HG03045 (cell line): ENCODE results near the gene RFX4.
"Not testable (repeated sequence)": the region's sequence is repeated elsewhere in the genome, so short reads cannot be mapped to it uniquely, and the experiment has no call there.

Experiments used
- ATAC-seq: cut with Tn5 transposase; IDR thresholded peaks from one replicate; pipeline ENCODE4 v1.9.1; 2021; ENCODE audit warnings: mild to moderate bottlenecking, moderate library complexity; ENCODE audit not compliant: unreplicated experiment

Gene RFX4

DNA sequence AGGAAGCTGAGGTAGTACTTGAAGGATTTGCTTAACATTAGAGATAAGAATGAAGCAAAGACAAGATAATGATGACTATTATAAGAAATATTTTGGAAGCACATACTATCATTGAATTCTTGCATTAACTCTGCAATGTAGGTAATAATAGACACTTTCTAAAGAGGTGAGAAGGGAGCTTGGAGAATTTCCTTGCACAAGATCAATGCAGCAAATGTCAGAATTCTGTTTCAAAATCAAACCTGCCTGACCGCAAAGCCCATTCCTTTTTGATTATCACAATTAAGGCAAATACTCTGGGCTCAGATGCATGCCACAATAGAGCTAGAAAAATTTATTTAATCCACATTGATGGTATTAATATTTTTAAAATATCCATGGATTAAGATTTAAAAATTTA is 141.3 kb downstream of the RFX4 start:
- ATAC-seq: no peak

DNA sequence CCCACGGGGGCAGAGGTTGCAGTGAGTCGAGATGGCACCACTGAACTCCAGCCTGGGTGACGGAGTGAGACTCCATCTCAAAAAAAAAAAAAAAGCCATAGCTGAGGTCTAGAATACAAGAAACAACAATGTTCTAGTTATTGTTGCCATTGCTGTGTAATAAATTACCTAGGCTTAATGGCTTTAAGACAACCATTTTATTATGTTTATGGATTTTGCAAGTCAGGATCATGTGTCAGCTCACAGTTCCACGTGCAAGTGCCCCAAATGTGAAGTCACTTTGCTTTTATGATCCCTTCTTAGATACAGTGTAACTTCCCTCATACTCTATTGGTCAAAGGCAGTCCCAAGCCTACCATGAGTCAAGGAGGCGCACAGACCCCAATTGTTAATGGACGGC is 142.1 kb downstream of the RFX4 start:
- ATAC-seq: no peak

DNA sequence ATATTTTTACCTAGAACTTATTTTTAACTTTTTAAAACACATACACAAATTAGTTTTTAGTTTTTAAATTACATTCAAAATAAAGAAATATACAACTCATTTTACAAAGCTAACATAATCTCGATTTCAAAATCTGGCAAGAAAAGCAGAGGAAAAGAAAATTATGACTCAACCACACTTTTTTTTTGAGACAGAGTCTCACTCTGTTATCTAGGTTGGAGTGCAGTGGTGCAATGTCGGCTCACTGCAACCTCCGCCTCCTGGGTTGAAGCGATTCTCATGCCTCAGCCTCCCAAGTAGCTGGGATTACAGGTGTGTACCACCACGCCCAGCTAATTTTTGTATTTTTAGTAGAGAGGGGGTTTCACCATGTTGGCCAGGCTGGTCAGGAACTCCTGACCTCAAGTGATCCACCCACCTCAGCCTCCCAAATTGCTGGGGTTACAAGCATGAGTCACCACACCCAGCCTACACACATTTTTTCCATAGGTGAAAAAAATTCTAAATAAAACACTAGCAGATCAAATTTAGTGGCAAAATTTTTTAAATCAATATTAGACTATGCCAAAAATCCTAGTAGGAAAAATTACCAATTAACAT is 143.9 kb downstream of the RFX4 start:
- not testable (repeated sequence) for ATAC-seq

DNA sequence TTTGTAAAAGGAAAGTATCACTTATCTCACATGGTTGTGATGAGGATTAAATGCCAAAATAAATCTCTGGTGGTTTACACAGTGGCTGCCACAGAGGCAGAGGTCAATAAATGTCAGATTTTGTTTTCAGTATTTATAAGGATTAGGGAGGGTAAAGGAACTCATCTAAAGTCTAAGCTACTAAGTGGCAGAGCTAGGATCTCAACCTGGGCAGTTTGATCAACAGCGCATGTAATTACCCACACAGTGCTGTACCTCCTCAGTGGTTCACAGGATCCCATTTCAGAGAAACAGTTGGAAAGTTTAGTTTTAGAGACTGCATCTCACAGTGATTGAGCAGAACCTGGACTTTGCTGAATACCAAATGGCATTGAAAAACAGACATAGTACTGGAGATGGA is 146.8 kb downstream of the RFX4 start:
- ATAC-seq: no peak

DNA sequence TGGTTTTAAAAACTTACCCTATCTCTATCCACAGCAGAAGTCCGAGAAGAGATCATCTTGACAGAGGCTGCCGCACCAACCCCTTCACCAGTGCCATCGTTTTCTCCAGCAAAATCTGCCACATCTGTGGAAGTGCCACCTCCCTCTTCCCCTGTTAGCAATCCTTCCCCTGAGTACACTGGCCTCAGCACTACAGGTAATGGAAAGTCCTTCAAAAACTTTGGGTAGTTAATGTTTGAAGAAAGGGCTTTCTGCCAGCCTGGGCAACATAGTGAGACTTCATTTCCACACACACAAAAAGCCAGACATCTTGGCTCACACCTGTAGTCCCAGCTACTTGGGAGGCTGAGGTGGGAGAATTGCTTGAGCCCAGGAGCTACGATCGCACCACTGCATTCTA is 150.1 kb downstream of the RFX4 start:
- no peak for ATAC-seq

GRCh38 chr12:106733660-106734059 is 150.9 kb downstream of the RFX4 start:
- no peak for ATAC-seq

- ATAC-seq: no peak
Measured at GRCh38 chr12:106736051-106736957, 153.5 kb downstream of the RFX4 start.

GRCh38 chr12:106739318-106739717 is 156.5 kb downstream of the RFX4 start:
- no peak for ATAC-seq

- ATAC-seq: no peak
Measured at GRCh38 chr12:106739815-106740530, 157.2 kb downstream of the RFX4 start.

- ATAC-seq: no peak
Measured at GRCh38 chr12:106740818-106741217, 158.0 kb downstream of the RFX4 start.

- no peak for ATAC-seq
Measured at GRCh38 chr12:106741247-106741646, 158.4 kb downstream of the RFX4 start.

GRCh38 chr12:106743270-106743988 is 160.6 kb downstream of the RFX4 start:
- no peak for ATAC-seq

- no peak for ATAC-seq
Measured at GRCh38 chr12:106744600-106744999, 161.8 kb downstream of the RFX4 start.

DNA sequence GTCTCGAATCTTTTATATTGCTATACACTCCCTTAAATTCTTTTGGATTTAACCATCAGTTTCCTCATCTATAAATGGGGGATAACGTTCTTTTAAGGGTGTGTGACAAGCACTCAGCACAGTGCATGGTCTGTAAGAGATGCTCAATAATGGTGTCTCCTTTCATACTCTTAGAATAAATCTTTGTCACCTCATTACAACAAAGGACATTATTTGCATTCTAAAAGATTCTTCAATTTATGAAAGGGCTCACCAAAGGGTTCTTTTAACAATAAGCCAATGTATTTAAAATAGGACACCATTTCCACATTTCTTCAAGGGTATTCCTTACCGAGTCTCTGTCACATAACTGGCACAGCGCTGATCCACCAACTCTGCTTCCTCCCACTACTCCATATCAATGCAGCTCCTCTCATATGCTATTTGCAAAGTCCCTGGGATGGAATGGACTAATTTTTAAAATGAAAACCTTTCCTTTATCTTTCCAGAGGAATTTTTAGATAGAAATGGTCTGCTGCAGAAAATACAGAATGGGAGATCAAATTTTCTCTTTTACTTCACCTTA is 162.5 kb downstream of the RFX4 start:
- ATAC-seq: no peak

GRCh38 chr12:106747973-106748436 is 165.2 kb downstream of the RFX4 start:
- no peak for ATAC-seq

DNA sequence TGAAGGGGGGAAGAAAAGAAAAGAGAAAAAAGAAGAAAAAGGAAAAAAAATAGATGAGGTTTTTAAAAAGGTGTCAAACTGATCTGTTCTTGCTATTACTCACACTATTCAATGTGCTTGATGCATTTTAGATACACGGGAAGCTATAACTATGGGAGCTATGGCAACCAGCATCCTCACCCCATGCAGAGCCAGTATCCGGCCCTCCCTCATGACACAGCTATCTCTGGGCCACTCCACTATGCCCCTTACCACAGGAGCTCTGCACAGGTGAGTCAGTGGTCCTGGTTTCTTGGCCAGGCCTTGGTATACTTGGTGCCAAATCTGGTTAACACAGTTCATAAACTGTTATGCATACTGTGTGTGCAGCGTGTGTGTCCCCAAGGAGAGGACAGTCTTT is 167.7 kb downstream of the RFX4 start:
- ATAC-seq: no peak

- peak; percentile 92 for ATAC-seq
Measured at GRCh38 chr12:106753526-106753925, 170.7 kb downstream of the RFX4 start.

DNA sequence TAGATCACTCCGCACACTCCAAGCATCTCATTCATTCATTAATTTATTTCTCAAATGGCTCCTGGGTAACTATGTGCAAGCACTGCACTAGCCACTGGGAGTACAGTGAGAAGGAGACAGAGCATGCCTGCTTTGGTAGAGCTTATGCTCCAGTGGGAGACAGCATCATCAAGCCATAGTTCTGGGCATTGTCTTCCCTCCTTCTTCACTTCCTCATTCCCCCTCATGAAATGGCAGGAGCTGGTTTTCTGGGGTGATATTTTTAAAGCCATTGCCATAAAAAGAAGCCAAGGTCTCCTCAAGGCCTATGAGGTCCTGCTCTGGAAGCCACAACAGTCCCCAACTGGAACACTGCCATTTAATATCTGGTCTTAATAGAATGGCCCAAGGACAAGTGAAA is 171.5 kb downstream of the RFX4 start:
- ATAC-seq: no peak

GRCh38 chr12:106757623-106758348 is 175.0 kb downstream of the RFX4 start:
- ATAC-seq: no peak
